BLaER1 (cell line): Measurements from ENCODE around the gene DNAH11.
"Not testable (repeated sequence)": the region's sequence is repeated elsewhere in the genome, so short reads cannot be mapped to it uniquely, and the experiment has no call there.

Experiments used
- H3K27ac ChIP-seq: shearing (Covaris generic); formaldehyde crosslinking; 2 replicates; pipeline ENCODE4 v1.8.1; 2022
- H3K27me3 ChIP-seq: shearing (Covaris generic); formaldehyde crosslinking; 2 replicates; pipeline ENCODE4 v1.8.1; 2022
- H3K36me3 ChIP-seq: shearing (Covaris generic); formaldehyde crosslinking; 2 replicates; pipeline ENCODE4 v1.8.1; 2022
- H3K4me1 ChIP-seq: shearing (Covaris generic); formaldehyde crosslinking; 2 replicates; pipeline ENCODE4 v1.8.1; 2022
- H3K4me2 ChIP-seq: shearing (Covaris generic); formaldehyde crosslinking; 2 replicates; pipeline ENCODE4 v1.8.1; 2022
- H3K4me3 ChIP-seq: shearing (Covaris generic); formaldehyde crosslinking; 2 replicates; pipeline ENCODE4 v1.8.1; 2022
- H3K9ac ChIP-seq: shearing (Covaris generic); formaldehyde crosslinking; 2 replicates; pipeline ENCODE4 v1.8.1; 2022
- H3K9me3 ChIP-seq: shearing (Covaris generic); formaldehyde crosslinking; 2 replicates; pipeline ENCODE4 v1.8.1; 2022
- H4K20me1 ChIP-seq: shearing (Covaris generic); formaldehyde crosslinking; 2 replicates; pipeline ENCODE4 v1.8.1; 2022
- Cebpa-rat ChIP-seq: shearing (Covaris generic); IDR thresholded peaks from 2 replicates; pipeline ENCODE4 v1.8.1; 2022

Gene DNAH11

DNA sequence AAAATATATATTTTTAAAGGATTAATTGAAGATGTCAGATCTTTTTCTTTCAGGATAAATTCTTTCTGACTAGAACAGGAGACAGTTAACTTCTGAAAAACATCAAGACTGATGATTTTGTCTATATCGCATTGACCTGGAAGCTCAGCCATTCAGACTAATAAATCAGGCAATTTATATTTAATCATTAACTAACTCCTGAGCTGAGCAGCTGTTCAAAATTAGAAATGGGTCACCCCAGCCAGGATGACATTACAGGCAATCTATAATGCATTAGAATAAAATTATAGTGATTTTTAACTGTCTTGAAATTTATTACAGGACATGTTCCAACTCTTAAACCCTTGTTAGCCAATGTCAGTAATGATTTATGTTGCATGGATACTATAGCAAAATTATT is 263.0 kb downstream of the DNAH11 start:
- H3K27ac ChIP-seq, result no peak overlapping the region
- H3K27me3 ChIP-seq, result no peaks in the 10 kb centered on the region
- H3K4me3 ChIP-seq, result no peak overlapping the region
- no peak overlapping the region for H3K9ac ChIP-seq
- no peaks in the 10 kb centered on the region for H3K36me3 ChIP-seq
- no peak overlapping the region for H3K4me2 ChIP-seq
- no peaks in the 10 kb centered on the region for H3K9me3 ChIP-seq
- no peak for TF ChIP-seq Cebpa-rat
- no peaks in the 10 kb centered on the region for H3K4me1 ChIP-seq
- no peaks in the 10 kb centered on the region for H4K20me1 ChIP-seq

GRCh38 chr7:21806388-21806787 is 263.5 kb downstream of the DNAH11 start:
- H3K27ac ChIP-seq, result no peak overlapping the region
- H3K4me3 ChIP-seq, result no peak overlapping the region
- H3K27me3 ChIP-seq, result no peaks in the 10 kb centered on the region
- H3K4me1 ChIP-seq, result no peaks in the 10 kb centered on the region
- no peaks in the 10 kb centered on the region for H3K9me3 ChIP-seq
- no peaks in the 10 kb centered on the region for H3K36me3 ChIP-seq
- no peak for TF ChIP-seq Cebpa-rat
- no peaks in the 10 kb centered on the region for H4K20me1 ChIP-seq
- H3K4me2 ChIP-seq, result no peak overlapping the region
- H3K9ac ChIP-seq, result no peak overlapping the region

DNA sequence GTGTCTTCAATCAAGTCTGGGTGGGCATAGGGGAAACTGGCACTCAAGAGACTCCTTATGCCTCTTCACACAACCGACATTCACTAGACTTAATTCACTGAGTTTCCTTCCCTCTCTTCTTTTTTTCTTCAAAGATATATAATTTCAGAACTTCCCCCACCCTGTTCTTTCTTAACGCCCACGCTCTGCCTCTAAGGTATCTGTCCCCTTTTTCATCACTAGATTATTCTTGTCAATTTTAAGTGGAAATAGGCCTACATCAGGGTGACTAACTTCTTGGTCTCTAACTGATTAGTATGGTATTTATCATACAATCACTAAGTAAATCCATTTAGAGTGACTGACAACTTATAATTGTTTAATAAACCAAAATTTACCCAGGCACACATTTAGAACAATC is 276.2 kb downstream of the DNAH11 start:
- Histone ChIP-seq H3K27ac (no peak overlapping the region), H3K27me3 (no peaks in the 10 kb centered on the region), H3K36me3 (no peaks in the 10 kb centered on the region), H3K4me1 (no peaks in the 10 kb centered on the region), H3K9me3 (no peaks in the 10 kb centered on the region), H3K4me2 (no peak overlapping the region), H4K20me1 (no peaks in the 10 kb centered on the region), H3K9ac (no peak overlapping the region), H3K4me3 (no peak overlapping the region)
- no peak for TF ChIP-seq Cebpa-rat

- Histone ChIP-seq H3K4me3 (no peak overlapping the region), H3K36me3 (no peaks in the 10 kb centered on the region), H4K20me1 (no peaks in the 10 kb centered on the region), H3K4me1 (no peaks in the 10 kb centered on the region), H3K27me3 (no peaks in the 10 kb centered on the region), H3K9me3 (no peaks in the 10 kb centered on the region), H3K27ac (no peak overlapping the region), H3K4me2 (no peak overlapping the region), H3K9ac (no peak overlapping the region)
- no peak for TF ChIP-seq Cebpa-rat
Observed at GRCh38 chr7:21828841-21829240, 286.0 kb downstream of the DNAH11 start.

DNA sequence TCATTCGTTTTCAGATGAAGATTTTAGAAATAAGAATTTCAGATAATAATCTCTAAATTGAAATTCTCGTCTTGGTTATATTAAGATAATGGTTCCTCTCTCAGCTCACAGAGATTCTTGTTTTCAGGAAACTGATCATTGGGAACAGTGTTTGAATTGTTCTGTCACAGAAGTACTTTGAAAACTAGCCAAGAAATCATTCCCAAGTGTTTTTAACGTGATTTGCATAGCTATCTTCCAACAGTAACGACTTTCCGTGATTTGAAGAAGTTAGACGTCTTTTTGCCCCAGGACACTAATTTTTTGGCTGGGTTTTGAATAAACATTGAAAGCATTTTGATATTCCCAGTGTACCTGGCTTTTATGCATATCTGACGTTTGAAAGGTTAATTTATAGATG is 286.9 kb downstream of the DNAH11 start:
- Histone ChIP-seq H3K27me3 (no peaks in the 10 kb centered on the region), H3K9me3 (no peaks in the 10 kb centered on the region), H3K9ac (no peak overlapping the region), H4K20me1 (no peaks in the 10 kb centered on the region), H3K4me3 (no peak overlapping the region), H3K27ac (no peak overlapping the region), H3K4me1 (no peaks in the 10 kb centered on the region), H3K4me2 (no peak overlapping the region), H3K36me3 (no peaks in the 10 kb centered on the region)
- no peak for TF ChIP-seq Cebpa-rat

DNA sequence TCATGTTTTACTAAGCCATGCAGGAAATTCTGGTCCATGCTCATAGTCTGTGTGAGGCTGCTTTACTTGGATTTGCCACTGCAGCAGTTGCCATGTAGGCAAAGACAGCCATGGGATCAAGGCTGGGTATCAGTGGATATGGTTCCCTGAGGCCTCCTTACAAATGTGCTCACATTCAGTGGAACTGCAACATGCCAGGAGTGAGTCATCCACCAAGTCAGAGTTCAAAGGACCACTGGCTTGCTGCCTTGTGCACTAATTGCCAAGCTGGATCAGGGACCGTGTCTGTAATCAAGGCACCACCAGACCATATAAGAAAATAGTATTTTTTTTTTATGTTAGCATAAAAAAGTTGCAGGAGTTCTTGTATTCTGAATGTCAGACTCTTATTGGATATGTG is 301.9 kb downstream of the DNAH11 start:
- no peaks in the 10 kb centered on the region for H3K9me3 ChIP-seq
- no peaks in the 10 kb centered on the region for H3K27me3 ChIP-seq
- no peak for TF ChIP-seq Cebpa-rat

GRCh38 chr7:21850531-21851285 is 307.9 kb downstream of the DNAH11 start:
- TF ChIP-seq Cebpa-rat, result no peak
- H3K36me3 ChIP-seq, result no peaks in the 10 kb centered on the region
- no peaks in the 10 kb centered on the region for H3K27me3 ChIP-seq
- peaks cover 5% of the 10 kb centered on the region; the same call in 1 of the 2 replicates for H3K4me1 ChIP-seq
- H4K20me1 ChIP-seq, result no peaks in the 10 kb centered on the region
- no peak overlapping the region for H3K4me2 ChIP-seq
- H3K9ac ChIP-seq, result no peak overlapping the region
- H3K4me3 ChIP-seq, result no peak overlapping the region
- no peak overlapping the region for H3K27ac ChIP-seq
- H3K9me3 ChIP-seq, result no peaks in the 10 kb centered on the region

More for the DNA sequence above, 301.9 kb downstream of the DNAH11 start:
- Histone ChIP-seq H3K4me2 (no peak overlapping the region), H3K4me1 (no peaks in the 10 kb centered on the region), H3K27ac (no peak overlapping the region), H3K36me3 (no peaks in the 10 kb centered on the region), H4K20me1 (no peaks in the 10 kb centered on the region), H3K4me3 (no peak overlapping the region), H3K9ac (no peak overlapping the region)

DNA sequence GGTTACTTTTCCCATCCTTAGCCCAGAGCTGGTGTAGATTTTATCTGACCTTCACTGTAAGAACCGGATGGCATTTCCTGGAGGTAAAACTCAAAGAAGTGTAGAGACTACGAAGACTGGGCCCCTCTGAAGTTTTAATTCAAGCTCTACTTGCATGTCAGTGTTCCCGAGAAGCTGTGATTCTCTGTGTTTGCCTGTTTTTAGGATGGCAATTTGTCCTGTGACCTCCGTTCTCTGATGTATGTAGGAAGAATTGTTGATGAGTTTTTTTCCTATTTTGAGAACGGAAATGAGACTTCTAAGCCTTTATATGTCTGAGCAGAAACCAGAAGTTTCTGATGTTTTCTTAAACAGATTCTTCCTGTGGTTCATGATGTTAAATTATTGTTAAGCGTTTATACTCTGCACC is 308.7 kb downstream of the DNAH11 start:
- Histone ChIP-seq H3K27ac (no peak overlapping the region), H4K20me1 (no peaks in the 10 kb centered on the region), H3K9me3 (no peaks in the 10 kb centered on the region), H3K9ac (no peak overlapping the region), H3K4me3 (no peak overlapping the region), H3K4me1 (peaks cover 5% of the 10 kb centered on the region; the same call in 1 of the 2 replicates), H3K4me2 (0 out of 2 replicates have a peak overlapping the region, but pooled peaks have one; percentile 4), H3K36me3 (no peaks in the 10 kb centered on the region), H3K27me3 (no peaks in the 10 kb centered on the region)
- no peak for TF ChIP-seq Cebpa-rat

DNA sequence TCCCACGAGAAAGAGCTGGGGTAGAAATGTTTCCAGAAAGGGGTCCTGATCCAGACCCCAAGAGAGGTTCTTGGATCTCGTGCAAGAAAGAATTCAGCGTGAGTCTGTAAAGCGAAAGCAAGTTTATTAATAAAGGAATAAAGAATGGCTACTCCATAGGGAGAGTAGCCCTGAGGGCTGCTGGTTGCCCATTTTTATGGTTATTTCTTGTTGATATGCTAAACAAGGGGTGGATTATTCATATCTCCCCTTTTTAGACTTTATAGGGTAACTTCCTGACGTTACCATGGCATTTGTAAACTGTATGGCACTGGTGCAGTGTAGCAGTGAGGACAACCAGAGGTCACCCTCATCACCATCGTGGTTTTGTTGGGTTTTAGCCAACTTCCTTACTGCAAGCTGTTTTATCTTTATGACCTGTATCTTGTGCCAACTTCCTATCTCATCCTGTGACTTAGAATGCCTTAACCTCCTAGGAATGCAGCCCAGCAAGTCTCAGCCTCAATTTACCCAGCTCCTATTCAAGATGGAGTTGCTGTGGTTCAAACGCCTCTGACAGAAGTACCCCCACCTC is 322.9 kb downstream of the DNAH11 start:
- H3K9me3 ChIP-seq, H3K27ac ChIP-seq: not testable (repeated sequence)
- H3K4me2 ChIP-seq, result peak overlapping the region; percentile 9; the same call in 1 of the 2 replicates

GRCh38 chr7:21866731-21867130 is 323.9 kb downstream of the DNAH11 start:
- Histone ChIP-seq H3K4me3 (no peak overlapping the region), H3K9ac (no peak overlapping the region), H4K20me1 (no peaks in the 10 kb centered on the region), H3K9me3 (no peaks in the 10 kb centered on the region), H3K4me1 (peaks cover 9% of the 10 kb centered on the region; the same call in 1 of the 2 replicates), H3K36me3 (no peaks in the 10 kb centered on the region), H3K27ac (no peak overlapping the region), H3K4me2 (no peak overlapping the region), H3K27me3 (no peaks in the 10 kb centered on the region)
- no peak for TF ChIP-seq Cebpa-rat

More for the DNA sequence above, 322.9 kb downstream of the DNAH11 start:
- not testable (repeated sequence) for H3K36me3 ChIP-seq, H4K20me1 ChIP-seq, H3K4me1 ChIP-seq, H3K27me3 ChIP-seq, H3K4me3 ChIP-seq, H3K9ac ChIP-seq
